IPS DF 19.7 (cell line): ENCODE data around the gene SEMA4C.

Experiments
- DNase-seq: peaks from one replicate; pipeline ENCODE4 v3.0.0-alpha.2; 2013; ENCODE audit warnings: low read depth, low spot score

The SEMA4C gene

DNA sequence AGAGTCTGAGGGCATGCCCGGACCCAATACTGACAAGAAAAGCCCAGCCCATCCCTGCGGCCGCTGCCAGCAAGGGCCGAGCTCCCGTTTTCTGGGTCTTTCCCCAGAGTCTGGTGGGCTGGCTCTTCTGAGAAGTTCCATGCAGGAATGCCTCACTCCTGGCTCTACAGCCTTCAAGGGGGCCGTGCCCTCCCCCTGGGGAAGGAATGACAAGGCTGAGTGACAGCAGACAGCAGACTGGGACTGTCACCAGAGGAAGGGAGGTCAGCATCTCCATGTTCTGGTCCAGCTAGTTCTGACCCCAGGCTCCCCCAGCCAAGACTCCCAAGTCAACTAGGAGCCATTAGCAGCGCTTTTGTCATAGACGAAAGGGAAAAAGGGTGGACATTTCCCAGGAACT, 13.0 kb upstream of the SEMA4C start:
- DNase-seq, result no peak

GRCh38 chr2:96882230-96882629, 12.3 kb upstream of the SEMA4C start:
- DNase-seq, result no peak

GRCh38 chr2:96881349-96882195, 11.7 kb upstream of the SEMA4C start:
- peak; percentile 79 for DNase-seq

GRCh38 chr2:96880891-96881273, 11.0 kb upstream of the SEMA4C start:
- no peak for DNase-seq

DNA sequence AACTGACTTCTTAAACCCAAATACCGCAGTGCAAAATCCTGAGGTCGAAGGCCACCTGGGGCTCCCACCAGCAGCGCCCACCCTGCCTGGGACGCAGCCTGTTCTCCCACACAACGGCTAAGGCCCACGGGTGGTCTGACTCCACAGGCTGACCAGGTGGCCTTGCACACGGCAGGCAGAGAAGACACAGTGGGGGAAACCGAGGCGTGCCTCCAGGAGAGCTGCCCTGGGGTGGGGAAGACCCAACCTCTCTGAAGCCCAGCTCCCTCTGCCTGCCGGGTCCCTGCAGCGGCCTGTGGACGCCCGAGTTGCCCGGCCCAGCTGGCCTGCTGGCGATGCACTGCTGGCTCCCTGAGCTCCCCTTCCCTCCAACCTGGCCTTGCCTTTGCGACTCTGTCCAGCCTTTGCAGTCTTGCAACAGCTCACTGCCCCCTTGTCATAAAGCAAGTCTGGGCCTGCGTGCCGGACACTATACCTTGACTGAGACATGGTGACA, 9.7 kb upstream of the SEMA4C start:
- DNase-seq, result no peak

DNA sequence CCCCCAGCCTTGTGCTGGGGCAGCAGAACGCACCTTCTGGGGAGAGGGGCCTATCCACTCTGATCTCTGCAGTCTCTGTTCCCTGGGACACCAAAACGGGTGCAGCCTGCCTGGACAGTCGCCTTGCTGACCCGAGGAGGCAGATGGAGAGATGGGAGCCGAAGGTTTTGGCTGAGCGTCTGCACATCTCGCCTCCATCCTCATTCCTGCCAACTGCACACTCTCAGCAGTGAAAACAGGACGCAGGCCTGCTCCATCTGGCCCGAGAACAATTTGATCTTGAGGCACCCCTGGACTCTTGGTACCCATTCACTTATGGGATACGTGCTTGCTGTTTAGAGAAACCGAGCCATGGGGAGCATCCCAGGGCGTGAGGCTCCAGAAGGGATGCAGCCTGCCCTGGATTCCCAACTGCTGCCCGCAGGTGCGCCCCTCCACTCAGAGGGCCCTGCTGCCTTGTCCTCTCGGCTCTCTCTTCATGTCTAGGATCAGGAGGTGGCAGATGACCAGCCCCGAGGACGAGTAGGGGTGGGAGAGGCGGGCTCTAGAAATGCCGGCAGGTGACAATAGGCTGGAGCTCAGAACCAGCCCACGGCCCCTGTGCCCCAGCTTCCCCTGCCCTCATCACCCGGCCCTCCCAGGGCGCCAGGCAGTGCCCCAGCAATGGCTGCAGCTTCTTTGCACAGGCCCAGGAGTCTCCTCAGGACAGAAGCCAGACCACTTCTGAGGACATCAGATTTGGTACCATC, 9.1 kb upstream of the SEMA4C start:
- DNase-seq, result no peak

DNA sequence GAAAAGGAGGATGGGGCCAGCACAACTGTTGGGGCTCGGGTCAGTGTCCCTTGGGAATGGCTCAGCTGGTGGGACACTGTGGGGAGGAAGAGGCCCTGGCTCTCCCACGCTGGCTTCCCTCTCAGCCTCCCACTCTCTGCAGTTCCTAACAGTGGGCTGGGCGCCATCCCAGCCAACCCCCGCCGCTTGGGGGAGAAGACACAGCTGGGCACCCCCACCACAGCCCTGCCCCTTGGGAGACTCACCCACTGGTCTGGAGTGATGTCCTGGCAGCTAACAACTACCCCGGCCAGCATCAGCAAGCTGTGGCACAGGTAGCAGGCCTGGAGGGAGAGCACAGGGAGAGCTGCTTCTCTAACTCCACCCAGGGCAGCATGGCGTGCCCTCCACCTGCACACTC, 8.3 kb upstream of the SEMA4C start:
- DNase-seq, result no peak

DNA sequence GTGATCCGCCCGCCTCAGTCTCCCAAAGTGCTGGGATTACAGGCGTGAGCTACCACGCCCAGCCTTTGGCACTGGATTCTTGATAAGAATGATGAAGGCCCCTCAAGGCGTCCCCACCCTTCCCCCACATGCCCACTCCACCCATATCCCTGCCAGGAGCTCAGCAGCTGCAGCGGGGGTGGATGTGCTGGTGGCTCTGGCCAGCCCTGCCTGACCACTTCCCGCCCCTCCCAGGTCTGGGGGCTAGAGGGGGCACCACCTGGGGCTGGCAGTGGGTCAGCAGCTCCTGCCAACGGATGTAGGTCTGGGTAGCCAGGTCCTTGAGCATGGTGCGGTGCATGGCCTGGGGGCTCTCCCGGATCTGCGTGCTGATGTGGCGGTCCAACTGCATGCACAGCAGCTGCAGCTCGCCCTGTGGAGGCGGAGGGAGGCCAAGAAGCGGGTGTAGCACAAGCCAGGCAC, 7.8 kb upstream of the SEMA4C start:
- DNase-seq, result no peak

DNA sequence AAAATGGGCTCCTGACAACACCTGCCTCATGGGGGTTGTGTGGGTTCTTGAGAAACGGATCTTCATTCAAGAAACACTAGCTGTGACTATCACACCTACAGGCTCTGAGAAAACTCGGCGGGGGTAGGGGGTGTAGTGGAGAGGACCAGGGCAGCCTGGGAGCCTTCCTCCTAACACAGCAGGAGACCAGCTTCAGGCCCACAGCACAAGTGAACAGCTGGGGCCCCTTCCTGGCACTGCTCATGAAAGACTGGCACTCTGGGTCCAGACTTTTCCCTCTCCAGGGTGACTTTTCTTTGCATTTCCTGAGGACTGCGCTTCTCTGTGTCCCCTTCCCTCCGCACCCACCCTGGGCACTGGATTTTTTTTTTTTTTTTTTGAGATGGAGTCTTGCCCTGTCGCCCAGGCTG, 7.2 kb upstream of the SEMA4C start:
- DNase-seq, result no peak

DNA sequence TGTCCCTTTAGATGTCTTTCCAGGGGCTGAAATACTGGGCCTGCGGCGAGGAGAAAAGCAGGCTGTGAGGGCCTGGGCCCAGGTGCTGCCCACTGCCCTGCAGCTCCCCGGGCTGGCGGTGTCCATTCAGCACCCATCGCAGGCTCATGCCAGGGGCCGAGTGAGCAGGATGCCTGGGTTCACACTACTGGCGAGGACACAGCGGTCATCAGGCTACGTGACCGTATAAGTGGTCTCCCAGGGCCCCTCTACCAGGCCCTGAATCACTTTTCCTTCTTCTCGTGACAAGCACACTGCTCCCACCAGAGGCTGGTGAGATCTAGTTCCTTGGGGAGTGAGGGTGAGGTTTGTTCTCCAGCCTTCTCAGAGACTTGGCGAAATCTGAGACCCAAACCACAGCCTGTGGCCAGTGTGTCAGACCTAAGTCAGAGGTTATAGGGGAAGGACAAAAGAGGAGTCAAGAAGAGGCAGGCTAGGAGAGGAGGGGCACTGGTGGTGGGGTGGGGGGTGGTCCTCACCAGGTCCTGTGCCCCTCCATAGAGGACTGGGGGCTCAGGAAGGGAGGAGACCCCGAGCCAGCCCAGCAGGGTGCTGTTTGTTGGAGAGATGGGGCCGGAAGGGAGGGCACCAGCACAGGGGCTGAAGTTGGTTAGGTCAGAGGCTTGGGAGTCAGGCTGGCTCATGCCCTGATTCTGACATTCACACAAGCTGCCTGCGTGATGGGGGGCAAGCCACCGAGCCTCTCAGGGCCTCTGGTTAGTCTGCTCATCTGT, 6.6 kb upstream of the SEMA4C start:
- no peak for DNase-seq

- no peak for DNase-seq
These were observed 5.8 kb upstream of the SEMA4C start for GRCh38 chr2:96875498-96876268.

DNA sequence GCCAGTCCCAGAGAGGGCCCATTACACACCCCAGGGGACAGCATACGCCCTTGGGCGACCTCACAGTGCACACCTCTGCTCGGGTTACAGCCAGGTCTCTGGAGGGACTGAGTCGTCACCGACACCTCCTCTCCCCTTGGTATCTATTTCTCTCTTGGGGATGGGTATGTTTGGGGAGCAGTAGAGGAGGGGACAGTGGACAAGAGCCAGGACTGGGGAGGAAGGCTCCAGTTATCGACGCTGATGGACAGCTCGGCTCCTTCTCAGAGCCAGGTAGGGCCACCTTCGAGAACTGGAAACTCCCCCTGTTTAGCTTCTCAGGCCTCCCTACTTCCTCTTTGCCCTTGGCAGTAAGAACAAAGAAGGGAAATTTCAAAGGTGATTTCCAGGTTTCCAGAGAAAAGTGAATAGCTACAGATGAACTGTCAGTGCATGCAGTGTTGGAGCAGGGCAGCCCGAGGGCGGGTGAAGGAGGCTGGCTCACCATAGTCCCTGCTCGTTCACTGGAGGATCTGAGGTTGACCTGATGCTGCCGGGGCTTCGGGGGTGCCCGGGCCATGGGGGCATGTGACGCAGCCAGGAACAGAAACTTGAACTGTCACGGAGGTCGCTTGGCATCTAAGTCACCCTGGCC, 4.4 kb upstream of the SEMA4C start:
- DNase-seq, result no peak

DNA sequence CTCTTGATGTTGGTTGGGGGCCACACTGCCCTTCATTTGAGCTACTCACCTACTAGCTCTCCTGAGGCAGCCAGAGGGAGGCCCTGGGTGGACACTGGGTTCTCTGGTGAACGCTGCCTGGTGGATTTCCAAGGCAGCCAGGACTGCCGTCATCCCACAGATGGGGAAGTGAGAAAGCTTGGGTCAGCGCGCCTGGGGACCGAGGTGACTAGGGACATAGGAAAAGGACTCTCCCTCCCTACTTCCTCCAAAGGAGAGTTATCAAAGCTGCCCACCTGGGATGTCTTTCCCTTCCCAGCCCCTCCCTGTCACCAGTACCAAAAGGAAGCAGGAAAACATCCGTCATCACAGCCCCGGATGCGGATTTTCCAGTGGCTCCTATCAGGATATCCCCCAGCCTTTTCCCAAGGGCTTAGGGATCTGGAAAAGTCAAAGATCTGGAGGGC, 3.8 kb upstream of the SEMA4C start:
- no peak for DNase-seq

- DNase-seq, result no peak
These were observed 2.9 kb upstream of the SEMA4C start for GRCh38 chr2:96872591-96873349.

- no peak for DNase-seq
These were observed 861 bp upstream of the SEMA4C start for GRCh38 chr2:96870626-96871255.

DNA sequence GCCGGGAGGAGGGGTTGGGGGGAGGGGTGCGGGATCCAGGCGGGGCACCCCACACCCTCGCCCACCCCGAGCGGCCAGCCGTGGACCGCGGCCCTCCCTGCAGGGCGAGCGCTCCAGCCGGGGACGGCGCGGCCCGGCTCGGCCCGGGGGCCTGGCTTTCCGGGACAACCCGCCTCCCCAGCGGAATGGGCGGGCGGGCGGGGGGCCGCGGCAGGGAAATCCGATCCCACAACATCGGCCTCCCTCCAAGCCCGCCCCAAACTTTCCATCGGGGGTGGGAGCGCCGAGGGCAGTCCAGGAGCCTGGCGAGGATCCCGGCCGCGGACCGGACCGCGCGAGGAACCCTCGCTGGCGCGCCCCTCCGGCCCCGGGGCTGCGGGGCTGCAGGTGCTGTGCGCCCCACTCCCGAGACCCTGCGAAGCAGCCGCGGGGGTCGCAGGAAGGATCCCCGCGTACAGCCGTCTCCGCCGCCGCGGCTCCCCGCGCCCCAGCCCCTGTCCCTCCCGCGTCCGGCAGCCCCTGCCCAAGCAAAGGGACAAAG, 529 bp downstream of the SEMA4C start:
- DNase-seq, result no peak

DNA sequence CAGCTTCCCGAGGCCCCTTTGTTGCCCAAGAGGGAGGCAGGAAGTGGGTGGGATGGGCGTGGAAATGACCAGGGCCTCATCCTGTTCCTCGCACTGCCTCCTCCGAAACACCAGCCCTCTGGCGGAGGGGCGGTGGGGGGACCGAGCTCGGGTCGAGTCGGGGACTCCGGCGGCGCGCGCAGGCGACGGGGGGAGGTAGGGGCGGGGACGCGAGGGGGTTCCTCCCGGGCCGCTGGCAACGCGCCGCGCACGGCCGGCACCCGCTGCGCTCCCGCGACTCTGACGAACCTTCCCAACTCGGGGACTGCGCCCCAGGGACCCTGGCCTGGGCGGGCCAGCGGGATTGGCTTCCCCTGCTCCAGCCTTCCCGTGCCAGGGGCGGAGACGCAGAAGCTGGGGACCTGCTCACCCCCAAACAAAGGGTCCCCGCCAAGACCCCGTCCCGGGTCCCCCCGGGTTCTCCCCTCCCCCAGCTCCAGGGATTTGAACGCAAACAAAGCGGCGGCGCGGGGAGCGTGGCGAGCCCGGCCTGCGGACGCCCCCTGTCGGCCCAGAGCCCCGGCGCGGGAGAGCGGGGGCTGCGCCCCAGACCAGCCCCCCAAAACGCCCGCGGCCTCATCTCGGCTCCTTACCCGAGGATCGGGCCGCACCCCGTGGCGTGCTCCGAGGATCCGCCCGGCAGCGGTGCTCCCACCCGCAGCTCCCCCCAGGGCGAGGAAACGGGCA, 1.2 kb downstream of the SEMA4C start:
- DNase-seq, result no peak

- DNase-seq, result no peak
These were observed 1.9 kb downstream of the SEMA4C start for GRCh38 chr2:96867756-96868554.
